Panc1 (cell line): ENCODE data around the gene HS6ST3.

Source experiments
- POLR2AphosphoS5 ChIP-seq: IDR thresholded peaks from 2 replicates; pipeline ENCODE4 v1.6.1; 2012; ENCODE audit warnings: mild to moderate bottlenecking, low read depth, low read length, moderate library complexity
- SIN3A ChIP-seq: IDR thresholded peaks from 2 replicates; pipeline ENCODE4 v1.6.1; 2012; ENCODE audit warnings: low read depth, mild to moderate bottlenecking, low read length, moderate library complexity, borderline replicate concordance; ENCODE audit not compliant: insufficient read depth
- TCF7L2 ChIP-seq: IDR thresholded peaks from 2 replicates; pipeline ENCODE4 v1.6.1; 2011; ENCODE audit warnings: mild to moderate bottlenecking, low read depth, low read length, inconsistent platforms
- TF ChIP-seq, protein P1 (sequence below): fragments of 450-650 bp; IDR thresholded peaks from 2 replicates; pipeline ENCODE4 v1.5.1; 2017; ENCODE audit warnings: mild to moderate bottlenecking
- TF ChIP-seq, protein P2 (sequence below), 2 experiments: IDR thresholded peaks; 2 replicates each; pipeline ENCODE4 v1.6.1; 2011 to 2012; ENCODE audit warnings: low read depth in 2 of 2, control low read depth in 1 of 2, low read length in 1 of 2, mild to moderate bottlenecking in 1 of 2, moderate library complexity in 1 of 2; ENCODE audit not compliant: insufficient read depth in 1 of 2

DNA sequence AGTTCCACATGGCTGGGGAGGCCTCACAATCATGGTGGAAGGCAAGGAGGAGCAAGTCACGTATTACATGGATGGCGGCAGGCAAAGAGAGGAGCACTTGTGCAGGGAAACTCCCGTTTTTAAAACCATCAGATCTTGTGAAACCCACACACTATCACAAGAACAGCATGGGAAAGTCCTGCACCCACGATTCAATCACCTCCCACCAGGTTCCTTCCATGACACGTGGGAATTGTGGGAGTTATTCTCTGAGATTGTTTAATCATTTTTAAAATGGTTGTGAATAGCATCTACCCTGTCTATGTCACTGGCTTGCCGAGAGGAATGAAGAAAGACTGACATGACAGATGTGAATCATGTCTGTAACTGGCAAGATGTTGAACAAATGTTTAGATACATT, 301.7 kb downstream of the HS6ST3 start:
- TF ChIP-seq POLR2AphosphoS5 (no peak), SIN3A (no peak), TCF7L2 (no peak)
- TF ChIP-seq, protein P1, sequence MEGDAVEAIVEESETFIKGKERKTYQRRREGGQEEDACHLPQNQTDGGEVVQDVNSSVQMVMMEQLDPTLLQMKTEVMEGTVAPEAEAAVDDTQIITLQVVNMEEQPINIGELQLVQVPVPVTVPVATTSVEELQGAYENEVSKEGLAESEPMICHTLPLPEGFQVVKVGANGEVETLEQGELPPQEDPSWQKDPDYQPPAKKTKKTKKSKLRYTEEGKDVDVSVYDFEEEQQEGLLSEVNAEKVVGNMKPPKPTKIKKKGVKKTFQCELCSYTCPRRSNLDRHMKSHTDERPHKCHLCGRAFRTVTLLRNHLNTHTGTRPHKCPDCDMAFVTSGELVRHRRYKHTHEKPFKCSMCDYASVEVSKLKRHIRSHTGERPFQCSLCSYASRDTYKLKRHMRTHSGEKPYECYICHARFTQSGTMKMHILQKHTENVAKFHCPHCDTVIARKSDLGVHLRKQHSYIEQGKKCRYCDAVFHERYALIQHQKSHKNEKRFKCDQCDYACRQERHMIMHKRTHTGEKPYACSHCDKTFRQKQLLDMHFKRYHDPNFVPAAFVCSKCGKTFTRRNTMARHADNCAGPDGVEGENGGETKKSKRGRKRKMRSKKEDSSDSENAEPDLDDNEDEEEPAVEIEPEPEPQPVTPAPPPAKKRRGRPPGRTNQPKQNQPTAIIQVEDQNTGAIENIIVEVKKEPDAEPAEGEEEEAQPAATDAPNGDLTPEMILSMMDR: no peak
- TF ChIP-seq, protein P2, sequence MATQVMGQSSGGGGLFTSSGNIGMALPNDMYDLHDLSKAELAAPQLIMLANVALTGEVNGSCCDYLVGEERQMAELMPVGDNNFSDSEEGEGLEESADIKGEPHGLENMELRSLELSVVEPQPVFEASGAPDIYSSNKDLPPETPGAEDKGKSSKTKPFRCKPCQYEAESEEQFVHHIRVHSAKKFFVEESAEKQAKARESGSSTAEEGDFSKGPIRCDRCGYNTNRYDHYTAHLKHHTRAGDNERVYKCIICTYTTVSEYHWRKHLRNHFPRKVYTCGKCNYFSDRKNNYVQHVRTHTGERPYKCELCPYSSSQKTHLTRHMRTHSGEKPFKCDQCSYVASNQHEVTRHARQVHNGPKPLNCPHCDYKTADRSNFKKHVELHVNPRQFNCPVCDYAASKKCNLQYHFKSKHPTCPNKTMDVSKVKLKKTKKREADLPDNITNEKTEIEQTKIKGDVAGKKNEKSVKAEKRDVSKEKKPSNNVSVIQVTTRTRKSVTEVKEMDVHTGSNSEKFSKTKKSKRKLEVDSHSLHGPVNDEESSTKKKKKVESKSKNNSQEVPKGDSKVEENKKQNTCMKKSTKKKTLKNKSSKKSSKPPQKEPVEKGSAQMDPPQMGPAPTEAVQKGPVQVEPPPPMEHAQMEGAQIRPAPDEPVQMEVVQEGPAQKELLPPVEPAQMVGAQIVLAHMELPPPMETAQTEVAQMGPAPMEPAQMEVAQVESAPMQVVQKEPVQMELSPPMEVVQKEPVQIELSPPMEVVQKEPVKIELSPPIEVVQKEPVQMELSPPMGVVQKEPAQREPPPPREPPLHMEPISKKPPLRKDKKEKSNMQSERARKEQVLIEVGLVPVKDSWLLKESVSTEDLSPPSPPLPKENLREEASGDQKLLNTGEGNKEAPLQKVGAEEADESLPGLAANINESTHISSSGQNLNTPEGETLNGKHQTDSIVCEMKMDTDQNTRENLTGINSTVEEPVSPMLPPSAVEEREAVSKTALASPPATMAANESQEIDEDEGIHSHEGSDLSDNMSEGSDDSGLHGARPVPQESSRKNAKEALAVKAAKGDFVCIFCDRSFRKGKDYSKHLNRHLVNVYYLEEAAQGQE (IDR thresholded peaks at IDR 0.05; ENCODE audit: insufficient read depth in 1 of 2, low read depth in 2 of 2, low read length in 1 of 2): no peak
